Stimulated activated CD8-positive, alpha-beta memory T cell treated with anti-CD3 and anti-CD28 coated beads, Interleukin-7, amount 100 ng/mL, for 1 hour (primary cell): ENCODE data around the gene WDR31.
"Not testable (repeated sequence)": the region's sequence is repeated elsewhere in the genome, so short reads cannot be mapped to it uniquely, and the experiment has no call there.

Source experiments
- DNase-seq, 2 donors: peaks; one replicate each; pipeline ENCODE4 v3.0.0-alpha.2; 2020; ENCODE audit warnings: low read depth in 2 of 2

WDR31 gene

GRCh38 chr9:113298311-113298710 is 41.8 kb downstream of the WDR31 start:
- no peak for DNase-seq

- DNase-seq = no peak
Measured at GRCh38 chr9:113296796-113297558, 43.1 kb downstream of the WDR31 start.

- not testable (repeated sequence) for DNase-seq
Measured at GRCh38 chr9:113296247-113296646, 43.8 kb downstream of the WDR31 start.

GRCh38 chr9:113293285-113293878 is 46.7 kb downstream of the WDR31 start:
- DNase-seq = no peak

GRCh38 chr9:113290052-113290607 is 49.9 kb downstream of the WDR31 start:
- DNase-seq = no peak

- DNase-seq = no peak
Measured at GRCh38 chr9:113289091-113289490, 51.0 kb downstream of the WDR31 start.

- no peak for DNase-seq
Measured at GRCh38 chr9:113281356-113281755, 58.7 kb downstream of the WDR31 start.

- no peak for DNase-seq
Measured at GRCh38 chr9:113278840-113279239, 61.2 kb downstream of the WDR31 start.

GRCh38 chr9:113275157-113276131 is 64.6 kb downstream of the WDR31 start, which contains the start of the genes CDC26 and PRPF4:
TSS of gene CDC26 (minus strand) at chr9:113275572. CDS start at chr9:113272507, 3,065 bp downstream.
TSS of gene PRPF4 (plus strand) at chr9:113275658. CDS start at chr9:113275744, 86 bp downstream.
- DNase-seq = peak; percentile 88 to 89

GRCh38 chr9:113274474-113275156 is 65.5 kb downstream of the WDR31 start:
- no peak for DNase-seq

GRCh38 chr9:113269871-113270270 is 70.2 kb downstream of the WDR31 start:
- no peak for DNase-seq

GRCh38 chr9:113269355-113269754 is 70.7 kb downstream of the WDR31 start:
- DNase-seq = no peak

- DNase-seq = no peak
Measured at GRCh38 chr9:113267911-113268566, 72.0 kb downstream of the WDR31 start.

GRCh38 chr9:113266174-113266573 is 73.9 kb downstream of the WDR31 start:
- no peak for DNase-seq
